Mesenchymal stem cell (in vitro differentiated cells and primary cell): ENCODE data around the gene C1GALT1.
A peak's percentile ranks its signal among the peaks of the same experiment; 100 is the strongest.

Source experiments
- DNase-seq: peaks from one replicate; pipeline ENCODE4 v3.0.0-alpha.2; 2013
- H2AFZ ChIP-seq: one replicate; pipeline ENCODE4 v1.6.1; 2013; ENCODE audit warnings: low read depth, mild to moderate bottlenecking, control low read depth, inconsistent platforms, low read length, moderate library complexity
- H2AK5ac ChIP-seq: 2 replicates; pipeline ENCODE4 v1.6.1; 2013; ENCODE audit warnings: low read length, moderate library complexity, mild to moderate bottlenecking, inconsistent platforms; ENCODE audit not compliant: severe bottlenecking
- H2BK120ac ChIP-seq: one replicate; pipeline ENCODE4 v1.6.1; 2013; ENCODE audit warnings: low read depth, mild to moderate bottlenecking, inconsistent platforms, low read length, moderate library complexity
- H2BK12ac ChIP-seq, 2 experiments: one replicate each; pipeline ENCODE4 v1.6.1; 2013; ENCODE audit warnings: inconsistent platforms in 2 of 2, low read length in 2 of 2, mild to moderate bottlenecking in 2 of 2, moderate library complexity in 2 of 2, control low read depth in 1 of 2
- H2BK15ac ChIP-seq: one replicate; pipeline ENCODE4 v1.6.1; 2013; ENCODE audit warnings: mild to moderate bottlenecking, low read depth, inconsistent platforms; ENCODE audit not compliant: poor library complexity, severe bottlenecking
- H2BK5ac ChIP-seq: 2 replicates; pipeline ENCODE4 v1.6.1; 2013; ENCODE audit warnings: low read depth, mild to moderate bottlenecking, low read length, control low read depth, inconsistent platforms; ENCODE audit not compliant: poor library complexity, severe bottlenecking
- H3K14ac ChIP-seq, 2 experiments: one replicate each; pipeline ENCODE4 v1.6.1; 2013; ENCODE audit warnings: inconsistent platforms in 2 of 2, low read length in 2 of 2, control low read depth in 1 of 2, mild to moderate bottlenecking in 1 of 2, moderate library complexity in 1 of 2
- H3K18ac ChIP-seq, 2 experiments: one replicate each; pipeline ENCODE4 v1.6.1; 2013; ENCODE audit warnings: inconsistent platforms in 2 of 2, low read length in 2 of 2, control low read depth in 1 of 2, low read depth in 1 of 2, mild to moderate bottlenecking in 1 of 2
- H3K23ac ChIP-seq, 2 experiments: one replicate each; pipeline ENCODE4 v1.6.1; 2013; ENCODE audit warnings: inconsistent platforms in 2 of 2, low read length in 2 of 2, mild to moderate bottlenecking in 2 of 2, moderate library complexity in 2 of 2, control low read depth in 1 of 2
- H3K27ac ChIP-seq: 2 replicates; pipeline ENCODE4 v1.5.1; 2013; ENCODE audit warnings: mild to moderate bottlenecking, moderate library complexity, low read length, control low read depth, inconsistent platforms; ENCODE audit not compliant: poor library complexity, severe bottlenecking
- H3K27me3 ChIP-seq, 2 experiments: 2 replicates each; pipeline versions ENCODE4 v1.6.1 to v1.7.0; 2013; ENCODE audit warnings: low read length in 2 of 2, mild to moderate bottlenecking in 2 of 2, moderate library complexity in 2 of 2, control low read depth in 1 of 2, inconsistent platforms in 1 of 2; ENCODE audit not compliant: control insufficient read depth in 1 of 2, insufficient read depth in 1 of 2
- H3K36me3 ChIP-seq, 2 experiments: 2 replicates each; pipeline versions ENCODE4 v1.6.1 to v1.7.0; 2013; ENCODE audit warnings: low read length in 2 of 2, control low read depth in 1 of 2, inconsistent platforms in 1 of 2, low read depth in 1 of 2, mild to moderate bottlenecking in 1 of 2; ENCODE audit not compliant: insufficient read depth in 2 of 2, control insufficient read depth in 1 of 2
- H3K4ac ChIP-seq, 2 experiments: one replicate each; pipeline ENCODE4 v1.6.1; 2013; ENCODE audit warnings: inconsistent platforms in 2 of 2, low read length in 2 of 2, mild to moderate bottlenecking in 2 of 2, moderate library complexity in 2 of 2, control low read depth in 1 of 2, low read depth in 1 of 2
- H3K4me1 ChIP-seq: 2 replicates; pipeline ENCODE4 v1.6.1; 2013; ENCODE audit warnings: low read depth, low read length, control low read depth; ENCODE audit not compliant: control insufficient read depth, insufficient read depth
- H3K4me2 ChIP-seq: 2 replicates; pipeline ENCODE4 v1.6.1; 2013; ENCODE audit warnings: low read length, mild to moderate bottlenecking, inconsistent platforms; ENCODE audit not compliant: poor library complexity, severe bottlenecking
- H3K4me3 ChIP-seq, 2 experiments: 2 replicates each; pipeline versions ENCODE4 v1.5.1 to v1.7.0; 2013; ENCODE audit warnings: low read length in 2 of 2, mild to moderate bottlenecking in 2 of 2, control low read depth in 1 of 2, low read depth in 1 of 2; ENCODE audit not compliant: insufficient read depth in 1 of 2
- H3K79me1 ChIP-seq: replicated peaks from 2 replicates; pipeline ENCODE4 v1.6.1; 2013; ENCODE audit warnings: mild to moderate bottlenecking, control low read depth, low read length, inconsistent platforms; ENCODE audit not compliant: poor library complexity, severe bottlenecking
- H3K9ac ChIP-seq: 2 replicates; pipeline ENCODE4 v1.7.0; 2013; ENCODE audit warnings: mild to moderate bottlenecking, low read length, moderate library complexity
- H3K9me3 ChIP-seq: 2 replicates; pipeline ENCODE4 v1.7.0; 2013; ENCODE audit warnings: mild to moderate bottlenecking, low read length; ENCODE audit not compliant: control insufficient read depth
- H4K8ac ChIP-seq: one replicate; pipeline ENCODE4 v1.6.1; 2013; ENCODE audit warnings: inconsistent platforms, mild to moderate bottlenecking, low read length, moderate library complexity
- H4K91ac ChIP-seq: one replicate; pipeline ENCODE4 v1.6.1; 2013; ENCODE audit warnings: mild to moderate bottlenecking, low read length, inconsistent platforms
- WGBS: methylation state at CpG from one replicate; pipeline ENCODE4 v1.1.7; 2013; ENCODE audit warnings: mixed read lengths; 5-methylcytosine and 5-hydroxymethylcytosine counted together

The C1GALT1 gene

GRCh38 chr7:7207876-7208275 is 25.5 kb downstream of the C1GALT1 start:
- DNase-seq: no peak
- no peak overlapping the region for H2AFZ ChIP-seq
- H3K4me3 ChIP-seq: no peak overlapping the region
- no peak overlapping the region for H3K27ac ChIP-seq
- no peak overlapping the region for H3K14ac ChIP-seq
- no peak overlapping the region for H2BK12ac ChIP-seq
- no peak overlapping the region for H3K4me2 ChIP-seq
- H3K36me3 ChIP-seq: peaks cover 0 to 16% of the 10 kb centered on the region in 2 experiments
- no peak overlapping the region for H3K18ac ChIP-seq
- H3K79me1 ChIP-seq: peaks cover 20% of the 10 kb centered on the region
- WGBS: 73% methylated on average over 3 of the region's 4 CpGs
- H3K4me1 ChIP-seq: no peaks in the 10 kb centered on the region
- no peak overlapping the region for H2AK5ac ChIP-seq
- no peak overlapping the region for H2BK5ac ChIP-seq
- no peak overlapping the region for H2BK120ac ChIP-seq
- peaks cover 9% of the 10 kb centered on the region for H3K9me3 ChIP-seq
- H4K91ac ChIP-seq: no peak overlapping the region
- no peaks in the 10 kb centered on the region for H3K27me3 ChIP-seq
- H4K8ac ChIP-seq: no peak overlapping the region
- no peak overlapping the region for H3K23ac ChIP-seq
- no peak overlapping the region for H2BK15ac ChIP-seq
- no peak overlapping the region for H3K9ac ChIP-seq
- no peak overlapping the region for H3K4ac ChIP-seq

- no peak overlapping the region for H2BK120ac ChIP-seq
- H2AFZ ChIP-seq: no peak overlapping the region
- peaks cover 20% of the 10 kb centered on the region for H3K79me1 ChIP-seq
- no peaks in the 10 kb centered on the region for H3K27me3 ChIP-seq
- H3K4me2 ChIP-seq: no peak overlapping the region
- peaks cover 0 to 16% of the 10 kb centered on the region in 2 experiments for H3K36me3 ChIP-seq
- no peak overlapping the region for H3K9ac ChIP-seq
- H2AK5ac ChIP-seq: no peak overlapping the region
- H3K4me3 ChIP-seq: no peak overlapping the region
- H3K4ac ChIP-seq: no peak overlapping the region
- no peak for DNase-seq
- H3K27ac ChIP-seq: no peak overlapping the region
- H3K14ac ChIP-seq: no peak overlapping the region
- H4K91ac ChIP-seq: no peak overlapping the region
- no peak overlapping the region for H2BK15ac ChIP-seq
- H2BK5ac ChIP-seq: no peak overlapping the region
- H4K8ac ChIP-seq: no peak overlapping the region
- WGBS: 93% methylated on average over 3 of the region's 4 CpGs
- H3K18ac ChIP-seq: peak overlapping the region in 1 of 2 experiments; percentile 0
- H3K4me1 ChIP-seq: no peaks in the 10 kb centered on the region
- peaks cover 3% of the 10 kb centered on the region for H3K9me3 ChIP-seq
- H2BK12ac ChIP-seq: no peak overlapping the region
- no peak overlapping the region for H3K23ac ChIP-seq
These were observed 26.2 kb downstream of the C1GALT1 start for GRCh38 chr7:7208520-7208919.

GRCh38 chr7:7209412-7210050 is 27.2 kb downstream of the C1GALT1 start:
- H3K9me3 ChIP-seq: no peaks in the 10 kb centered on the region

GRCh38 chr7:7210475-7211237 is 28.3 kb downstream of the C1GALT1 start:
- H3K23ac ChIP-seq: no peak overlapping the region
- H3K14ac ChIP-seq: no peak overlapping the region
- no peak overlapping the region for H3K27ac ChIP-seq
- no peak overlapping the region for H2AFZ ChIP-seq
- H2BK12ac ChIP-seq: no peak overlapping the region
- no peak overlapping the region for H3K4me3 ChIP-seq
- H3K9me3 ChIP-seq: no peaks in the 10 kb centered on the region
- H3K27me3 ChIP-seq: no peaks in the 10 kb centered on the region
- WGBS: 69% methylated on average over 11 of the region's 12 CpGs
- H3K4me2 ChIP-seq: no peak overlapping the region
- no peak overlapping the region for H3K18ac ChIP-seq
- H2AK5ac ChIP-seq: no peak overlapping the region
- no peak overlapping the region for H3K4ac ChIP-seq
- H3K9ac ChIP-seq: no peak overlapping the region
- H3K4me1 ChIP-seq: no peaks in the 10 kb centered on the region
- no peak overlapping the region for H4K91ac ChIP-seq
- H2BK15ac ChIP-seq: no peak overlapping the region
- no peak overlapping the region for H2BK120ac ChIP-seq
- no peak for DNase-seq
- H3K36me3 ChIP-seq: peaks cover 0 to 36% of the 10 kb centered on the region in 2 experiments
- H3K79me1 ChIP-seq: peaks cover 27% of the 10 kb centered on the region
- no peak overlapping the region for H2BK5ac ChIP-seq
- no peak overlapping the region for H4K8ac ChIP-seq

More at GRCh38 chr7:7209412-7210050, 27.2 kb downstream of the C1GALT1 start:
- Histone ChIP-seq H2BK120ac (no peak overlapping the region), H3K23ac (no peak overlapping the region), H4K91ac (no peak overlapping the region), H3K27ac (no peak overlapping the region), H4K8ac (no peak overlapping the region), H2BK12ac (no peak overlapping the region), H3K4me3 (no peak overlapping the region), H3K18ac (no peak overlapping the region), H3K4me1 (no peaks in the 10 kb centered on the region), H2AFZ (no peak overlapping the region), H3K14ac (no peak overlapping the region), H3K4me2 (no peak overlapping the region), H2AK5ac (no peak overlapping the region), H2BK5ac (no peak overlapping the region), H3K27me3 (no peaks in the 10 kb centered on the region), H2BK15ac (no peak overlapping the region), H3K36me3 (peaks cover 0 to 25% of the 10 kb centered on the region in 2 experiments), H3K9ac (no peak overlapping the region), H3K79me1 (peaks cover 22% of the 10 kb centered on the region), H3K4ac (no peak overlapping the region)
- no peak for DNase-seq
- 81% methylated on average over 10 of the region's 10 CpGs for WGBS
